GM21390 (cell line): Measurements from ENCODE around the gene LYPD5.
A peak's percentile ranks its signal among the peaks of the same experiment; 100 is the strongest.
"Not testable (repeated sequence)": the region's sequence is repeated elsewhere in the genome, so short reads cannot be mapped to it uniquely, and the experiment has no call there.

Source experiments
- ATAC-seq: cut with Tn5 transposase; IDR thresholded peaks from one replicate; pipeline ENCODE4 v1.9.1; 2021; ENCODE audit not compliant: unreplicated experiment

Gene LYPD5

DNA sequence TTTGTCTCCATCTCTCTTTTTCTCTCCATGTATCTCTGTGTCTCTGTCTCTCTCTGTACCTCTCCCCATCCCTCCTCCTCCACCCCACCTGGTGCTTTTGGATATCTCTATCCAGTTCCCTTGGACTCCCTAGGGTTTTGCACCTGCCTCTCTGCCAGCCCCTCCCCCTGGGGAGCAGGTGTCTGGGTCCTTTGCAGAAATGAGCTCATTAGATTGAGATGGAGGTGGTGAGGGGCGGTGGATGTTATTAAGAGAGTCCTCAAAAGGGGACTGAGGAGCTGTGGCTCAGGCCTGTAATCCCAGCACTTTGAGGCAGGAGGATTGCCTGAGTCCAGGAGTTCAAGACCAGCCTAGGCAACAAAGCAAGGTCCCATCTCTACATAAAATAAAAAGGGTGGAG, 23.6 kb downstream of the LYPD5 start:
- no peak for ATAC-seq

DNA sequence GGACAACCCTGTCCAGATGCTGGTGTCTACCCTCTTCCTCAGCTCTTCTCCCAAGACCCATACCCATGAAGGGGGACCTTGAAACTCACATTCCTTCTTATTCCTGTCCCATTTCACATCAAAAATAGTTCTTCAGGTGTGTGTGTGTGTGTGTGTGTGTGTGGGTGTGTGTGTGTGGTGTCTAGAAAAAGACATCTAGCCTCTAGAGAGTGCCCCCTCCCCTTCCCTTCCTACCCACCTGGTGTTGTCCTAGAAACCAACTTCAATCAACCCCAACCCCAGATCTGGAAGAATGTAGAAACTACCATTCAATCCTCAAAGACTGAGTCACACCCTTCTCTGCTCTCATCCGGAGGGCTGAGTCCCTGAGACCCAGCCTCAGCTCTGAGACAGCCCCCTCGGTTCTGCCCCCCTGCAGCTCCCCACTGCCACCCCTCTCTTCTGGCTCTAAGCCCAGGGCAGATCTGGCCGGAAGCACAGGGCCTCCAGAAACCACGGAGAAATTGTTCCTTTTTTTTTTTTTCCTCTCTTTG, 25.0 kb downstream of the LYPD5 start:
- ATAC-seq: no peak

DNA sequence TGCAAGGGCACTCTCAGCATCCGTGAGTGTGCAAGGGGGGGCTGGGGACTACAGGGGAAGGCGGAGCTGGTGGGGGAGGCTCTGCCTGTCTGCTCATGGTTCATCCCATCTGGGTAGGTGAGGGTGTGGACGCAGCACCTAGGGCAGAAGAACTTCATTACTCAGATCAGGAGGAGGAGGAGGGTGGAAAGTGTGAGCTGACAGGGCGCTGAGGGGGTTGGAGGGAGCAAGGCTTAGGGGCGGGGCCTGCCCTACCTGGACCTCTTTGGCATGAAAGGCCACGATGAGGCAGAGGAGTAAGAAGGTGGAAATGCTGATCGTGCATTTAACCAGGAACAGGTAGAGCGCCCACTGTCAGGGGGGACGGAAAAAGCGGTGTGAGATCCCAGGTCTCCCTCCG, 26.0 kb downstream of the LYPD5 start:
- ATAC-seq: no peak

- no peak for ATAC-seq
Observed at GRCh38 chr19:43775299-43775890, 26.9 kb downstream of the LYPD5 start.

- ATAC-seq: not testable (repeated sequence)
Observed at GRCh38 chr19:43774940-43775258, 27.3 kb downstream of the LYPD5 start.

DNA sequence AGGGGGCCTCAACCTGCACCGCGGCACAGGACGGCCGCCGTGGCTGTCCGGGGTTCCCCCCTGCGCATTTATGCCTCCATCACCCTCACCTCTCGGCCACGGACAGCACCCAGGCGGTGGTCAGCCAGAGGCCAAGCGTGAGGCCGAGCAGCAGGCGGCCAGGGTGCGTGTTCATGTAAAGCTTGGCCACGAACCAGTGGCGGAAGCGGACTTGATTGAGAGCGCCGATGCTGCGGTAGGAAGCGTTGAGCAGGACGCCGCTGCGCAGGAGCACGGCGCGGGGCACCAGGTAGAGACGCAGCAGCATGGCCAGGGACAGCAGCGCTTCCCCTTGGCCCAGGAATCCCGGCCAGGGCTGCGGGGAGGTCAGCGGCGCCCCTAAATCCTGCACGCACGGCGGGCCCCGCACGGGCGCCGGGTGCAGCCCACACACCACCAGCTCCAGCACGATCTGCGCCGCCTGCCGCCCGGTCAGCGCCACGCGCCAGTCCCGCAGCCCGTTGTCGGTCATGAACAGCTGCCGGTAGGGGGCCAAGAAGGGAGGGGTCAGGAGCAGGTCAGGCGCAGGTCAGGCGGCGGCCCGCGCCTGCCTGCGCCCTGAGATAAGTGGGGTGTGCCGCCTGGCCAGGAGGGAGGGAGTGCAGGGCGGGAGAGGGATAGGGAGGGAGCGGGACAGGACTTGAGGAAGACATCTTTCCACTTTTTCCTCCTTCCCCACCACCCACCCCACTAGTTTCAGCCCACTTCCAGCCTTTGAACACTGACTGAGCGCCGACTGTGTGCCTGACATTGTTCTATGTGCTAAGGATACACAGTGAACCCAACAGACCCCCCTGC, 27.9 kb downstream of the LYPD5 start:
- no peak for ATAC-seq

DNA sequence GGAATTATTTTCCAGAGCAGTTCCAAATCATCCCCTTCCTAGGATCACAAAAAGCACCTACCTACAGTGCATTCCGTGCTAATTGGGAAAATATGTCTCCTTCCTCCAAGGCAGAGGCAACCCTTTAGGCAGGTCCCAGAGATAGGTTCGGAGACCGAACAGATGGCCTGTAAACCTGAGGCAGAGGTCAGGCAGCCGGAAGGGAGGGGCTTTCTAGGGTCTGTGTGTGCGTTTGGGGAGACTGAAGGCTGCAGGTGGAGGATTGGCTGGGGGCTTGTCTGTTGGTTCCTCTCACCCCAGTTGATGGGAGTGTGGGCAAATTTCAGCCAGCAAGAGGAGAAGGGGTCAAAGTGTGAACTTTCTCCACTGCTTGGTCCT, 28.5 kb downstream of the LYPD5 start:
- ATAC-seq: no peak

- ATAC-seq: no peak
Observed at GRCh38 chr19:43769256-43769655, 33.0 kb downstream of the LYPD5 start.

- no peak for ATAC-seq
Observed at GRCh38 chr19:43768273-43769050, 33.8 kb downstream of the LYPD5 start.

GRCh38 chr19:43767818-43768217, 34.4 kb downstream of the LYPD5 start:
- ATAC-seq: no peak

DNA sequence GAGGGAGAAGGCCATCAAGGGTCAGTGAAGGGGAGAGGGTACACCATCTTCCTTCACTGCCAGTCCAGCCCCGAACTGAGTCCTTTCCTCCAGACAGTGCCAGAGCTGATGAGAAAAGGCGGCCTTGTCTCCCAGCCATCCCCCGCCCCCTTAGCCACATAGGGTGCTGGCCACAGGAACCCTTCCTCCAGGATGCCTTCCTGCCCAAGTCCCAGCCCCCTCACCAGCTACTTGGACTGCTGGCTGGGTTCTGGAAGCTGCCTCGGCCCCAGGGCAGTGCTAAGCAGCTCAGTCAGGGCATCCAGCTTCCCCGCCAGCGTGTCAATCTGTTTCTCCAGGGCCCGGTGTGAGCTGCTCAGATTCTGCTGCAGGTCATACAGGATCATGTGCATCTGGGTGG, 34.9 kb downstream of the LYPD5 start:
- no peak for ATAC-seq

DNA sequence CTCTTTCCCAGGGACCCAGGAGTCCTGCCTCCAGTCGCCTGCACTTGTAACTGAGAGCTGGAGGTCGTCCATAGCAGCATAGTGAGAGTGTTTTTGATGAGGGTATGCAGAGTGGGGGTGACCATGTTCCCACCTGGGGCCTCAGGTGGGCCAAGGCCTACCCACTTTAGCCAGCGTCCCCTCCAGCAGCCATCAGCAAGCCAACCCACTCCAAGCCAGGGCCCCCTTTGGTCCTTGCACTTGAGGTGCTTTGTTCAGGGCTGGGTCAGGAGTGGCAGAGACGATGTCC, 35.5 kb downstream of the LYPD5 start:
- no peak for ATAC-seq

GRCh38 chr19:43765109-43765876, 37.0 kb downstream of the LYPD5 start:
- ATAC-seq: peak; percentile 70

- ATAC-seq: not testable (repeated sequence)
Observed at GRCh38 chr19:43764684-43765083, 37.6 kb downstream of the LYPD5 start.

GRCh38 chr19:43763473-43763939, 38.7 kb downstream of the LYPD5 start:
- ATAC-seq: no peak

- no peak for ATAC-seq
Observed at GRCh38 chr19:43762814-43763213, 39.4 kb downstream of the LYPD5 start.

DNA sequence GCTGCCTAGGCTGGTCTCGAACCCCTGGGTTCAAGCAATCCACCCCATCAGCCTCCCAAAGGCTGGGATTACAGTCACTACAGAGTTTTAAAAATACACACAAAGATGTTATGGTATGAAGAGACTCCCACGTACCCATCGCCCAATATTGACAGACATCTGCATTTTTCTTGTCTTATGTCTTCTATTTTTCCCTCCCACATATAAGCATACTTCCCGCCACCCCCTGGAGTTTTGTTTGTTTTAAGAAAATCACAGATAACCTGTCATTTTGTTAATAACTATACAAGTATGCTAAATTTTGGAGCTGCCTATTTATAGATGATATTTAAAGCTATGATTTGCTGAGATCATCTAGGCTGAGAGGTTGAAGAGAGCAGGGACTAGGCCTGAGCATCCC, 41.3 kb downstream of the LYPD5 start:
- ATAC-seq: no peak

DNA sequence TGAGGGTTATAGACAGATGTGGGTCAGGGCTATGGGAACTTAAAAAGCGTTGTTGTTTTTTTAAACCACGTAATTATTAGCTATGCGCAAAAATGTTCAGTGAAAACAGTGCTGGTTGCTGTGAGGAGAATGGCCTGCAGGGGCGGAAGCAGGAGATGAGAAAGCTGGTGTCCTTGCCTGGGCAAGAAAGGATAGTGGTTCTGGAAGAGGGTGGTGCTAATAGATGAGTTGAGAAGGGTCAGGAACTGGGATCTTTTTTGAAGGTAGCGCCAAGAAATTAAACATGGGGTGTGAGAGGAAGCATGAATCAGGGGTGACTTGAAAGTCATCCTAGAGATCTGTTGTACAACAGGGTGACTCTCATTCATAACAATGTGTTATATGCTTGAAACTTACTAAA, 42.7 kb downstream of the LYPD5 start:
- ATAC-seq: no peak

- ATAC-seq: no peak
Observed at GRCh38 chr19:43755256-43755801, 46.9 kb downstream of the LYPD5 start.

- ATAC-seq: peak; percentile 50
Observed at GRCh38 chr19:43754503-43755255, 47.6 kb downstream of the LYPD5 start, which contains the start of gene SMG9. Gene SMG9 (minus strand): TSS chr19:43754962. CDS start chr19:43750741, 4,221 bp downstream.
